ENCODE data around the gene RAB31.

- TF ChIP-seq POLR2A (IDR thresholded peaks at IDR 0.05): no peak
- TF ChIP-seq CTCF (IDR thresholded peaks at IDR 0.05): no peak
Measured at GRCh38 chr18:9878095-9878494, 170.0 kb downstream of the RAB31 start.
